ENCODE data around the gene CDC42EP5.

DNA sequence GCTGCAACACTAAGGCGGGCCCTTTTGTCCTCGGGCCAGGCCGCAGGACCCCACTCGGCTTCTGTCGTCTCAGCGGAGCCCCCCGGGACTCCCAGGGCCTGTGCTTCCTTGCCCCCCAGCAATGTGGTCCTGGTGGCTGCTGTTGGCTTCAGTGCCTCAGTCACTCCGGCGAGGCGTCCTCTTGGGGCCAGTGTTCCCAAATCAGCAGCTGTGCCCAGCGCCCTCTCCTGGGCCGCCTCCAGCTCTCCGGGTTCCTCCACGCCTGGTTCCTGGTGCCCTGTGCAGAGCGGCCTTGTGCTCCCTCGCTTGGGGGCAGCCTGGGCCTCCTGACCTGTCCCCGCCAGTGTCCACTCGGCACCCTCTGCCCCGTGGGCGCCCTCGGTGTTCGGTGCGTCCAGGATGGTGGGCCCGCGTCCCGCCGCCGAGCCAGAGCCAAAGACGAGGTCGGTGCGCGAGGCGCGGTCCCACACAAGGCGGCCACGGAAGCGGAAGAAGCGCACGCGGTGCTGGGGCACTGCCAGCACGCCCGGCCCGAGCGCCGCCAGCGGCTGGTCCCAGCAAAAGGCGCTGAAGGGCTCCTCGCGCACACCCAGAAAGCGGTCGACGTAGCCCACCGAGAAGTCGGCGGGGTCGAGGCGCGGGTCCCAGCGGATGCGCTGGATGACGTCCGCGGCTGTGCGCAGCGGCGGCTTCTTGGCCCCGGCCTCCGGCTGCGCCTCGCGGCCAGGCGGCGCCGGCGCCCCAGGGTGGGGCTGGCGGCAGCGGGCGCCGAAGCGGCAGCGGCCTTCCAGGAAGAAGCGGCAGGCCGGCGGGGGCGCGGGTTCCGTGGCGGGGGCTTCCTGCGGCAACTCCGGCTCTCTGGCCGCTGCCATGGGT is 10.2 kb downstream of the CDC42EP5 start:
- TF ChIP-seq, protein P1, sequence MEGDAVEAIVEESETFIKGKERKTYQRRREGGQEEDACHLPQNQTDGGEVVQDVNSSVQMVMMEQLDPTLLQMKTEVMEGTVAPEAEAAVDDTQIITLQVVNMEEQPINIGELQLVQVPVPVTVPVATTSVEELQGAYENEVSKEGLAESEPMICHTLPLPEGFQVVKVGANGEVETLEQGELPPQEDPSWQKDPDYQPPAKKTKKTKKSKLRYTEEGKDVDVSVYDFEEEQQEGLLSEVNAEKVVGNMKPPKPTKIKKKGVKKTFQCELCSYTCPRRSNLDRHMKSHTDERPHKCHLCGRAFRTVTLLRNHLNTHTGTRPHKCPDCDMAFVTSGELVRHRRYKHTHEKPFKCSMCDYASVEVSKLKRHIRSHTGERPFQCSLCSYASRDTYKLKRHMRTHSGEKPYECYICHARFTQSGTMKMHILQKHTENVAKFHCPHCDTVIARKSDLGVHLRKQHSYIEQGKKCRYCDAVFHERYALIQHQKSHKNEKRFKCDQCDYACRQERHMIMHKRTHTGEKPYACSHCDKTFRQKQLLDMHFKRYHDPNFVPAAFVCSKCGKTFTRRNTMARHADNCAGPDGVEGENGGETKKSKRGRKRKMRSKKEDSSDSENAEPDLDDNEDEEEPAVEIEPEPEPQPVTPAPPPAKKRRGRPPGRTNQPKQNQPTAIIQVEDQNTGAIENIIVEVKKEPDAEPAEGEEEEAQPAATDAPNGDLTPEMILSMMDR (IDR thresholded peaks at IDR 0.05; ENCODE audit: insufficient read depth, low read depth, low read length), result no peak
- TF ChIP-seq EZH2 (IDR thresholded peaks at IDR 0.05; ENCODE audit: insufficient read depth, low read length), result no peak

Measured in astrocyte (in vitro differentiated cells and primary cell).